Liver (tissue), 9 donors: Measurements from ENCODE around the gene CADM2. TPM values are rescaled to one million over a fixed set of nuclear protein-coding genes. Genes with fewer than 3 reads are reported as not detected.

ENCODE experiments used
- DNase-seq: peaks from one replicate; pipeline ENCODE4 v3.0.0-alpha.2; 2017; ENCODE audit warnings: low spot score
- H3K27ac ChIP-seq, 2 donors: one replicate each; pipeline ENCODE4 v1.7.0; 2013; ENCODE audit warnings: inconsistent platforms in 2 of 2, low read length in 2 of 2, control low read depth in 1 of 2, low read depth in 1 of 2, mild to moderate bottlenecking in 1 of 2
- H3K27me3 ChIP-seq, 4 donors: one replicate each; pipeline versions ENCODE4 v1.6.1 to v1.7.0; 2013; ENCODE audit warnings: low read length in 3 of 4, inconsistent platforms in 1 of 4, mild to moderate bottlenecking in 1 of 4, moderate library complexity in 1 of 4; ENCODE audit not compliant: control insufficient read depth in 4 of 4, insufficient read depth in 4 of 4
- H3K36me3 ChIP-seq, 4 donors: one replicate each; pipeline versions ENCODE4 v1.6.1 to v1.7.0; 2013; ENCODE audit warnings: low read length in 3 of 4, mild to moderate bottlenecking in 3 of 4, low read depth in 1 of 4, moderate library complexity in 1 of 4; ENCODE audit not compliant: control insufficient read depth in 4 of 4, insufficient read depth in 3 of 4
- H3K4me1 ChIP-seq, 4 donors: one replicate each; pipeline versions ENCODE4 v1.6.1 to v1.7.0; 2013; ENCODE audit warnings: low read length in 3 of 4, mild to moderate bottlenecking in 3 of 4, moderate library complexity in 1 of 4; ENCODE audit not compliant: control insufficient read depth in 4 of 4, insufficient read depth in 4 of 4
- H3K4me3 ChIP-seq, 3 donors: one replicate each; pipeline versions ENCODE4 v1.6.1 to v1.7.0; 2013; ENCODE audit warnings: low read length in 3 of 3, control low read depth in 1 of 3, low read depth in 1 of 3, mild to moderate bottlenecking in 1 of 3
- H3K9ac ChIP-seq, 2 donors: one replicate each; pipeline ENCODE4 v1.7.0; 2013; ENCODE audit warnings: low read length in 2 of 2, mild to moderate bottlenecking in 2 of 2, moderate library complexity in 2 of 2, control low read depth in 1 of 2, low read depth in 1 of 2
- H3K9me3 ChIP-seq, 4 donors: one replicate each; pipeline versions ENCODE4 v1.6.1 to v1.7.0; 2013; ENCODE audit warnings: low read length in 3 of 4; ENCODE audit not compliant: control insufficient read depth in 4 of 4
- EGR1 ChIP-seq, 2 donors: IDR thresholded peaks; 2 replicates each; pipeline ENCODE4 v1.6.1; 2016 to 2018; ENCODE audit warnings: antibody characterized with exemption in 2 of 2, low read depth in 2 of 2
- FOXA1 ChIP-seq: IDR thresholded peaks from 2 replicates; pipeline ENCODE4 v1.6.1; 2016; ENCODE audit warnings: antibody characterized with exemption
- FOXA2 ChIP-seq: IDR thresholded peaks from 2 replicates; pipeline ENCODE4 v1.6.1; 2016; ENCODE audit warnings: antibody characterized with exemption
- GABPA ChIP-seq, 2 donors: IDR thresholded peaks in 1 of 2; conservative IDR thresholded peaks in 1 of 2; 2 replicates each; pipeline ENCODE4 v1.6.1; 2016; ENCODE audit warnings: antibody characterized with exemption in 2 of 2, mild to moderate bottlenecking in 1 of 2, moderate library complexity in 1 of 2
- HNF4A ChIP-seq, 2 donors: conservative IDR thresholded peaks; 2 replicates each; pipeline ENCODE4 v1.6.1; 2016; ENCODE audit warnings: antibody characterized with exemption in 2 of 2, mild to moderate bottlenecking in 2 of 2
- HNF4G ChIP-seq: IDR thresholded peaks from 2 replicates; pipeline ENCODE4 v1.6.1; 2016; ENCODE audit warnings: antibody characterized with exemption
- JUND ChIP-seq, 2 donors: IDR thresholded peaks; 2 replicates each; pipeline ENCODE4 v1.6.1; 2016; ENCODE audit warnings: antibody characterized with exemption in 2 of 2
- MAX ChIP-seq: IDR thresholded peaks from 2 replicates; pipeline ENCODE4 v1.6.1; 2016; ENCODE audit warnings: antibody characterized with exemption
- NR2F2 ChIP-seq: IDR thresholded peaks from 2 replicates; pipeline ENCODE4 v1.6.1; 2016; ENCODE audit warnings: antibody characterized with exemption
- RAD21 ChIP-seq, 2 donors: IDR thresholded peaks; 2 replicates each; pipeline ENCODE4 v1.6.1; 2016; ENCODE audit warnings: antibody characterized with exemption in 2 of 2, mild to moderate bottlenecking in 2 of 2
- RXRA ChIP-seq, 2 donors: IDR thresholded peaks; 2 replicates each; pipeline ENCODE4 v1.6.1; 2017 to 2018; ENCODE audit warnings: antibody characterized with exemption in 2 of 2, mild to moderate bottlenecking in 1 of 2
- SP1 ChIP-seq: IDR thresholded peaks from 2 replicates; pipeline ENCODE4 v1.6.1; 2018; ENCODE audit warnings: antibody characterized with exemption, mild to moderate bottlenecking
- TAF1 ChIP-seq: conservative IDR thresholded peaks from 2 replicates; pipeline ENCODE4 v1.6.1; 2016; ENCODE audit warnings: antibody characterized with exemption, mild to moderate bottlenecking
- YY1 ChIP-seq: IDR thresholded peaks from 2 replicates; pipeline ENCODE4 v1.6.1; 2016; ENCODE audit warnings: antibody characterized with exemption, mild to moderate bottlenecking
- ZBTB33 ChIP-seq: IDR thresholded peaks from 2 replicates; pipeline ENCODE4 v1.6.1; 2016; ENCODE audit warnings: antibody characterized with exemption
- polyA plus RNA-seq, 2 donors: library from polyadenylated mRNA; stranded (reverse) in 1 of 2; unstranded in 1 of 2; fragments of 200-250 nt in 1 of 2; fragments of >200 nt in 1 of 2; fragmentation: Nextera tagmentation in 1 of 2; extraction: Ambion mirVana in 1 of 2; gene quantifications; one replicate each; pipeline versions ENCODE4 v1.2.1 to v1.2.3, GENCODE V29; 2013 to 2015
- total RNA-seq, 2 donors: library from RNA; depleted of rRNA; stranded (reverse); fragments of >200 nt; gene quantifications; one replicate each; pipeline ENCODE4 v1.2.3, GENCODE V29; 2014
- TF ChIP-seq, protein P1 (sequence below): IDR thresholded peaks from 2 replicates; pipeline ENCODE4 v1.6.1; 2016; ENCODE audit warnings: antibody characterized with exemption, mild to moderate bottlenecking
- TF ChIP-seq, protein P2 (sequence below): fragments of 150-350 bp; IDR thresholded peaks from 2 replicates; pipeline ENCODE4 v1.5.1; 2017; ENCODE audit warnings: improper control_type of control experiment, low read depth, low read length; ENCODE audit not compliant: missing input control
- TF ChIP-seq, protein P3 (sequence below): IDR thresholded peaks from 2 replicates; pipeline ENCODE4 v1.6.1; 2016; ENCODE audit warnings: antibody characterized with exemption
- donor health status: healthy.
- donor health status: healthy.
- donor health status: healthy.
- donor health status: healthy.
- donor health status: healthy.

Gene CADM2
- total and polyA plus RNA-seq, 4 donors = 0.35 to 0.92 (median 0.51) TPM

DNA sequence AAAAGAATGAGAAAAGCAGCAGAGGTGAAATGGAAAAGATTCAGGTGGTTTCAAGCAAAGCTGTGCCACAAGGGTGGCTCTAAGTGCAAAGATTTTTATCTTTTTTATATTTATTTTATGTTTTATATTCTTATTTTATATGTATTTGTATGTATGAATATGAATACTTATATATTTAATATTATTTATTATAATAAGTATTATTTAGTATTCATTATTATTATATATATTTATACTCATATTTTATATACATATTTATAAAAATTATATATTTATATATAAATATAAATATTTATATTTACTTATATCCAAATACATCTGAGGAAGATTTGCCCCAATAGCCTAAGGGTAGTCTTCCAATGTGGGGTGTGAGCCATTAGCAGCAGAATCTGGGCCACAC, 1002.0 kb downstream of the CADM2 start:
- Histone ChIP-seq H3K9ac (no peak overlapping the region), H3K4me3 (no peak overlapping the region), H3K9me3 (no peaks in the 10 kb centered on the region), H3K27me3 (no peaks in the 10 kb centered on the region), H3K27ac (no peak overlapping the region), H3K4me1 (no peaks in the 10 kb centered on the region), H3K36me3 (no peaks in the 10 kb centered on the region)
- no peak for TF ChIP-seq FOXA2
- TF ChIP-seq, protein P1, sequence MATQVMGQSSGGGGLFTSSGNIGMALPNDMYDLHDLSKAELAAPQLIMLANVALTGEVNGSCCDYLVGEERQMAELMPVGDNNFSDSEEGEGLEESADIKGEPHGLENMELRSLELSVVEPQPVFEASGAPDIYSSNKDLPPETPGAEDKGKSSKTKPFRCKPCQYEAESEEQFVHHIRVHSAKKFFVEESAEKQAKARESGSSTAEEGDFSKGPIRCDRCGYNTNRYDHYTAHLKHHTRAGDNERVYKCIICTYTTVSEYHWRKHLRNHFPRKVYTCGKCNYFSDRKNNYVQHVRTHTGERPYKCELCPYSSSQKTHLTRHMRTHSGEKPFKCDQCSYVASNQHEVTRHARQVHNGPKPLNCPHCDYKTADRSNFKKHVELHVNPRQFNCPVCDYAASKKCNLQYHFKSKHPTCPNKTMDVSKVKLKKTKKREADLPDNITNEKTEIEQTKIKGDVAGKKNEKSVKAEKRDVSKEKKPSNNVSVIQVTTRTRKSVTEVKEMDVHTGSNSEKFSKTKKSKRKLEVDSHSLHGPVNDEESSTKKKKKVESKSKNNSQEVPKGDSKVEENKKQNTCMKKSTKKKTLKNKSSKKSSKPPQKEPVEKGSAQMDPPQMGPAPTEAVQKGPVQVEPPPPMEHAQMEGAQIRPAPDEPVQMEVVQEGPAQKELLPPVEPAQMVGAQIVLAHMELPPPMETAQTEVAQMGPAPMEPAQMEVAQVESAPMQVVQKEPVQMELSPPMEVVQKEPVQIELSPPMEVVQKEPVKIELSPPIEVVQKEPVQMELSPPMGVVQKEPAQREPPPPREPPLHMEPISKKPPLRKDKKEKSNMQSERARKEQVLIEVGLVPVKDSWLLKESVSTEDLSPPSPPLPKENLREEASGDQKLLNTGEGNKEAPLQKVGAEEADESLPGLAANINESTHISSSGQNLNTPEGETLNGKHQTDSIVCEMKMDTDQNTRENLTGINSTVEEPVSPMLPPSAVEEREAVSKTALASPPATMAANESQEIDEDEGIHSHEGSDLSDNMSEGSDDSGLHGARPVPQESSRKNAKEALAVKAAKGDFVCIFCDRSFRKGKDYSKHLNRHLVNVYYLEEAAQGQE = no peak
- no peak for TF ChIP-seq JUND (IDR thresholded peaks at IDR 0.05)
- no peak for TF ChIP-seq RAD21 (IDR thresholded peaks at IDR 0.05)
- TF ChIP-seq RXRA (IDR thresholded peaks at IDR 0.05) = no peak
- TF ChIP-seq NR2F2 = no peak
- TF ChIP-seq HNF4G = no peak
- no peak for TF ChIP-seq SP1
- TF ChIP-seq GABPA (IDR thresholded peaks at IDR 0.05 in 1 of 2, conservative IDR thresholded peaks at IDR 0.05 in 1 of 2) = no peak
- TF ChIP-seq YY1 = no peak
- TF ChIP-seq EGR1 (IDR thresholded peaks at IDR 0.05; ENCODE audit: low read depth in 2 of 2) = no peak
- TF ChIP-seq HNF4A (conservative IDR thresholded peaks at IDR 0.05) = no peak
- no peak for TF ChIP-seq MAX
- TF ChIP-seq ZBTB33 = no peak
- no peak for TF ChIP-seq FOXA1
- TF ChIP-seq, protein P2, sequence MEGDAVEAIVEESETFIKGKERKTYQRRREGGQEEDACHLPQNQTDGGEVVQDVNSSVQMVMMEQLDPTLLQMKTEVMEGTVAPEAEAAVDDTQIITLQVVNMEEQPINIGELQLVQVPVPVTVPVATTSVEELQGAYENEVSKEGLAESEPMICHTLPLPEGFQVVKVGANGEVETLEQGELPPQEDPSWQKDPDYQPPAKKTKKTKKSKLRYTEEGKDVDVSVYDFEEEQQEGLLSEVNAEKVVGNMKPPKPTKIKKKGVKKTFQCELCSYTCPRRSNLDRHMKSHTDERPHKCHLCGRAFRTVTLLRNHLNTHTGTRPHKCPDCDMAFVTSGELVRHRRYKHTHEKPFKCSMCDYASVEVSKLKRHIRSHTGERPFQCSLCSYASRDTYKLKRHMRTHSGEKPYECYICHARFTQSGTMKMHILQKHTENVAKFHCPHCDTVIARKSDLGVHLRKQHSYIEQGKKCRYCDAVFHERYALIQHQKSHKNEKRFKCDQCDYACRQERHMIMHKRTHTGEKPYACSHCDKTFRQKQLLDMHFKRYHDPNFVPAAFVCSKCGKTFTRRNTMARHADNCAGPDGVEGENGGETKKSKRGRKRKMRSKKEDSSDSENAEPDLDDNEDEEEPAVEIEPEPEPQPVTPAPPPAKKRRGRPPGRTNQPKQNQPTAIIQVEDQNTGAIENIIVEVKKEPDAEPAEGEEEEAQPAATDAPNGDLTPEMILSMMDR = no peak
- TF ChIP-seq, protein P3, sequence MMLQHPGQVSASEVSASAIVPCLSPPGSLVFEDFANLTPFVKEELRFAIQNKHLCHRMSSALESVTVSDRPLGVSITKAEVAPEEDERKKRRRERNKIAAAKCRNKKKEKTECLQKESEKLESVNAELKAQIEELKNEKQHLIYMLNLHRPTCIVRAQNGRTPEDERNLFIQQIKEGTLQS = no peak
- no peak for TF ChIP-seq TAF1
- DNase-seq = no peak
